ENCODE results near the gene CHP1.
"Not testable (repeated sequence)": the region's sequence is repeated elsewhere in the genome, so short reads cannot be mapped to it uniquely, and the experiment has no call there.

CHP1 gene

GRCh38 chr15:41256577-41257038 is 25.5 kb downstream of the CHP1 start:
- DNase-seq (ENCODE audit: low read depth) = no peak

DNA sequence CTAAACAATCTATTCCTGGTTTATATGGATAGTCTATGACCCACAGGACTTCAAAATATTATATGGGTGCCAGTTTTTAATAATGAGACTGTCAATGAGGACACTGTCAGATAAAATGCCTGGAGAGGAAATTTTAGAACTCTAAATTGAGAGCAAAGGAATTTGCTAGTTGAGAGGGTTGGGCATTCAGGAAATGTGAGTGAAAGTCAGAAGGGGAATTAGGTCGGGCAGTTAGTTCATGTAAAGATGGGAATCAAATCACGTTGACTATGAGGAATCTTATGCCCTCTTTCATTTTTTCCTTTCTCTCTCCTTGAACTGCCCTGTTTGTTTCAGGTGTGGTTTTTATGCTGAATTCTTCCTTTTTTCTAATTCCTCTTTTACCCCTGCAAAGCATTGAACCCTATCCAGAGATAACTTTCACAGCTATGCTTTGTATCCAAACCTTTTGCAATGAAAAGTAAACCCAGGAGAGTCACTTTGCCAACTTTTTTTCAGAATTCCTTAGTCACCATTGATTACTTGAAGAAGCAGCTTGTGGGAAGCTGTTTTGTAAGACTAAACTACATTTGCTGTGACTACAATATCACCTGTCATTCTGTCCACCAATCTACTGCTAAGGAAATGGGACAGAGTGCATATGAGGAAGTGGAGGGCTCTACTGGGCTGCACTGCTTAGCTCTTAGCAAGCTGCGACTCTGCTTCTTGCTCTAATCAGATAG is 27.8 kb downstream of the CHP1 start:
- DNase-seq (ENCODE audit: low read depth) = no peak

DNA sequence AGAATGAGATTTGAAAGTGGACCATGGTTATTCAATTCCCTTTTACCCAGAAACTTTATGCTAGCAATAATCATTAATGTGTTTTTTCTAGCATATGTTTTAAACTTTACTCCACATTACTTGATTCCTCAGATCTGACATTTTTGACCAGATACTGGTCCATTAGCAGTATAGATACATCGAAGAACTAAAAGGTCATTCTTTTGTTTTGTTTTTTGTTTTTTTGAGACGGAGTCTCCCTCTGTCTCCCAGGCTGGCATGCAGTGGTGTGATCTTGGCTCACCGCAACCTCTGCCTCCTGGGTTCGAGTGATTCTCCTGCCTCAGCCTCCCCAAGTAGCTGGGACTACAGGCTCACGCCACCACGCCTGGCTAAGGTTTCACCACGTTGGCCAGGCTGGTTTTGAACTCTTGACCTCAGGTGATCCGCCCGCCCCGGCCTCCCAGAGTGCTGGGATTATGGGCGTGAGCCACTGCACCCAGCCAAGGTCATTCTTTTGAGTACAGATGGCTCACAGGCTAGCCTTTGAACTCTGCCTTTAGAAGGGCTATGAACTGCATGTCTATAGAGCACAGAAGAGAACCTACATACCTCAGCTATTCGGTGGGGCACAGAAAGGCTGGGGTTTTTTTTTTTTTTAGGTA is 28.6 kb downstream of the CHP1 start:
- DNase-seq (ENCODE audit: low read depth) = no peak

GRCh38 chr15:41260924-41261323 is 29.9 kb downstream of the CHP1 start:
- not testable (repeated sequence) for DNase-seq (ENCODE audit: low read depth)

DNA sequence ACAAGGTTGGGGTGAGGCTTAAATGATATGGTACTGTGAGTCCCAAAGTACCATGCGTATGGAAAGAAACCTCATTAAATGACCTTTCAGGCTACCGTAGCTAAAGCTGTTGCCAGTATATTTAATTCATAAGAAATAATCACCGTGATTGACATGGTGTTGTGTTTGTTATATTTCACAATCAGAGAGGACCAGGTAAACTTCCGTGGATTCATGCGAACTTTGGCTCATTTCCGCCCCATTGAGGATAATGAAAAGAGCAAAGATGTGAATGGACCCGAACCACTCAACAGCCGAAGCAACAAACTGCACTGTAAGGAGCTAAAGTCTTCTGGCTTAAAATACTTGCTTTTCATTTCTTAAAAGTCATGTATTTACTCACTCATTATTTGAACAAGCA is 31.5 kb downstream of the CHP1 start:
- no peak for DNase-seq (ENCODE audit: low read depth)

DNA sequence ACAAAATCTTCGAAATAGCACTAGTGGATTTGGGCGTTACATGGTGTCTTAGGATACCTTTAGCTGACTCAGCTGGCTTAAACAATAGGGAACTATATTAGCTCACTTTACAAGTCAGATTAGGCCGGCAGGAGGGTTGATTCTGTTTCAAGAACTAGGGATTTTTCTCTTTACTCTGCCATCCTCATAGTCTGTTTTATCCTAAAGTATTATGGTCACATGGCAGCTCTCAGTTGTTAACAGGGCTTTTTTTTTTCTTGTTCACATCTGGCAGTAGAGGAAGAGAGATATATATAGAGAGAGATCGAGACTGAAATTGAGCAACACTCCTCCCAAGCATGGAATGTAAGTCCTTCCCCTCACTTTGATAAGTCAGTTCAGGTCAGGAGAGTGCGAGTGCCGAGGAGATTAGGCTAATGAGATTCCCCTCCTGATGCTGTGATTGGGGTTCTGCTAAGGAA is 32.9 kb downstream of the CHP1 start:
- no peak for DNase-seq (ENCODE audit: low read depth)

DNA sequence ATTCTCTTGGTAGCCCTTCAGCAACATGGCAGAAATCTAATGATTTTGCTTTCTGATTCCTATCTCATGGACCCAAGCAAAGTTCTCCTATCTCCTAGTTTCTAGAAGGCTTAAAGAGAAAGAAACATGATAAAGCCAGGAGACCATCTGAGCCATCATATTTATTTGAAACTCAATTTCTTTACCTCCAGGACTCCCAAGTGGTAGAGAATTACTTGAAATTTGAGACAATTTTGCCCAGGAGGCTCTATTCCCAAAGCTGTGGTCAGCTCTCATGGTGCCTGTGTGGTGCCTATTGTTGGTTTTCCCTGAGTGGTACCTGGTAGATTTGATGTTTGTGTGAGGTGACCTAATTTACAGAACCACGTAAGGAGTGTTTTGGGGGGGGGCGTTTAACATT is 38.8 kb downstream of the CHP1 start:
- DNase-seq (ENCODE audit: low read depth) = no peak

DNA sequence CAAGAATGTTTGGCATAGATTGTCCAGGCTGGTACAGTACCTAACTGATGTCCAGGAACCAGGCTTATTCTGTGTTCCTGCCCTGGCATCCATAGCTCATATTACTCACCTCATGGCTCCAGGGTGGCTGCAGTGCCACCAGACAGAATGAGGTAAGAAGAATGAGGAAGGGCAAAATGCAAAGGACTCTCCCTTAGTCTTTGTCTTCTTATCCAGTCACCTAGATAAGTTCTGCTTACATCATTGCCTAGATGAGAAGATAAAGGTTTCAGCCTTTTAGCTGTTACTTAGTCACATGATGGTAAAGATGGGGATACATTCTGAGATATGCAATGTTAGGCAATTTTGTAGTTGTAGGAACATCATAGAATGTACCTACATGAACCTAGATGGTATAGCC is 45.8 kb downstream of the CHP1 start:
- no peak for DNase-seq (ENCODE audit: low read depth)

- no peak for DNase-seq (ENCODE audit: low read depth)
These were observed 47.3 kb downstream of the CHP1 start for GRCh38 chr15:41278319-41278718.

DNA sequence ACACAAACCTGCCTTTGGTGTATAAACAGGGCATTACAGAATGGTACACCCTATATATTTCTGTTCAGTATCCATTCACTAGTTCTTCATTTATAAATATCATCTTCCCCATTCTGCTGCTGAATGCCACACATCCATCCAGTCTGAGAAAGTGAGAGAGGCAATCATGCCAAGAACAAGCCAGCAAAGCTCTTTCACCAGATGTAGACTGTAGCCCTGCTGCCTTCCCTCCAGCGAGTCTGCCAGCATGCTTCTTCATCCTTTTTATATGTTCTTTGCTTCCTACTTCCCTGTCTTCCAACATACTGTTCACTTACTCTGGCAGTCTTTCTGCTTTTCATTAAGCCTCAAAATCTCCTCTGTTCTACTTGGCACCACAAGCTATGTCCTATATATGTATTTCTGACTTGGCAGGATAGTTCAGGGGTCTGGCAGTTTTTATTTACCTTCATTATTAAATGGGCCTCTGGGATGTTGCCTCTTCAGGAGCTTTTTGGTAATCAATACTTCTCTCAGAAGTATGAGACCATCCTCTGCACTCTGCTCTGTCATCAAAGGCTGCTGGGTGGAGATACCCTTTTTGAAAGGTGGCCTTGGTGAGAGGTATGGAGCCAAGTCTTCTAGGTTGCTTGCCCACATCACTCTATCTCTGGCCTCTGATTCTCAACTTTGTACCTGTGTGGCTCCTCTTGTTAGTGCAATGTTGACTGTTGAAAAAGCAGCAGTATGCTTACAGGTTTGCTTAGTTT is 48.6 kb downstream of the CHP1 start:
- no peak for DNase-seq (ENCODE audit: low read depth)

GRCh38 chr15:41281236-41281635 is 50.2 kb downstream of the CHP1 start:
- peak; percentile 90 for DNase-seq (ENCODE audit: low read depth)

- not testable (repeated sequence) for DNase-seq (ENCODE audit: low read depth)
These were observed 51.4 kb downstream of the CHP1 start for GRCh38 chr15:41282436-41282835.

GRCh38 chr15:41282980-41283652 is 52.0 kb downstream of the CHP1 start:
- DNase-seq (ENCODE audit: low read depth) = not testable (repeated sequence)

GRCh38 chr15:41283653-41284426 is 52.8 kb downstream of the CHP1 start:
- peak; percentile 99 for DNase-seq (ENCODE audit: low read depth)

GRCh38 chr15:41284427-41285177 is 53.5 kb downstream of the CHP1 start:
- peak; percentile 38 for DNase-seq (ENCODE audit: low read depth)

DNA sequence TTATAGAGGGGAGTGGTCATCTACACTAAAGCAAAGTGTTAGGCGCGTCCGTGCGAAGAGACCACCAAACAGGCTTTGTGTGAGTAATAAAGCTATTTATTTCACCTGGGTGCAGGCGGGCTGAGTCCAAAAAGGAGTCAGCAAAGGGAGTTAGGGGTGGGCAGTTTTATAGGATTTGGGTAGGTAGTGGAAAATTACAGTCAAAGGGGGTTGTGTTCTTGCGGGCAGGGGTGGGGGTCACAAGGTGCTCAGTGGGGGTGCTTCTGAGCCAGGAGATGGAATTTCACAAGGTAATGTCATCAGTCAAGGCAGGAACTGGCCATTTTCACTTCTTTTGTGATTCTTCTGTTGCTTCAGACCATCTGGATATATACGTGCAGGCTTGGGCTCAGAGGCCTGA is 54.2 kb downstream of the CHP1 start:
- DNase-seq (ENCODE audit: low read depth) = no peak

- DNase-seq (ENCODE audit: low read depth) = peak; percentile 75
These were observed 55.7 kb downstream of the CHP1 start for GRCh38 chr15:41286665-41287333.

DNA sequence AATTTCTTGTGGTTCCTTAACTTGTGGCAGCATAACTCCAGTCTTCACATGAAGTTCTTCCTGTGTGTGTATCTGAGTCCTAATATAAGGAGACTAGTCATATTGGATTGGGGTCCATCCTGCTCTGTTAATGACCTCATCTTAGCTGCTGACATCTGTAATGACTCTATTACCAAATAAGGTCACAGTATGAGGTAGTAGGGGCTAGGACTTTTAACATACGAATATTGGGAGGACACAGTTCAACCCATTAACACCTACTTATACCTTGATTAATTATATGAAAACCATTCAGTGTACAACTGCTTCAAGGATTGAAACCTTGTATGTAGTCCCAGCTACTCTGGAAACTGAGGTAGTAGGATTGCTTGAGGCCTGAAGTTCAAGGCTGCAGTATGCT is 57.4 kb downstream of the CHP1 start:
- no peak for DNase-seq (ENCODE audit: low read depth)

- DNase-seq (ENCODE audit: low read depth) = no peak
These were observed 58.9 kb downstream of the CHP1 start for GRCh38 chr15:41289953-41290352.

GRCh38 chr15:41291065-41291631 is 60.1 kb downstream of the CHP1 start:
- no peak for DNase-seq (ENCODE audit: low read depth)
